ENCODE measurements around the gene DUSP2.

DNA sequence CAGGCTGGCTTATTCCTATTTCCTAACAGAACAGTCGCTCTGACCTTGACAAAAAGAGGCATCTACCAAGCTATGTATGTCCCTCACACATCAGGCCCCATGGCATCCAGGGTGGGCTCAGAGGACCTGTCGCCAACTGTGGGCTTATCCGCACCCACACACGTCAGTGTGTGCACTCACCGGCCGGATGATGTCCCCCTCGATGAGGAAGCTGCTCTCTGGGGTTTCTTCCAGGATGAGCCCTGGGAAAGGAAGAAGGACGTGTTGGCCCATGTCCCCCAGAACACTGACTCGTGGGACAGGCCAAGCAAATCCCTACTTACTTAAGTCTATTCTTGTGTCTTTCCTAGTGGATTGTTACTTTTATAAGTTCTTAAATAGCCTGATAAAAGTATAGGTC, 10.1 kb downstream of the DUSP2 start:
- TF ChIP-seq, protein P1, sequence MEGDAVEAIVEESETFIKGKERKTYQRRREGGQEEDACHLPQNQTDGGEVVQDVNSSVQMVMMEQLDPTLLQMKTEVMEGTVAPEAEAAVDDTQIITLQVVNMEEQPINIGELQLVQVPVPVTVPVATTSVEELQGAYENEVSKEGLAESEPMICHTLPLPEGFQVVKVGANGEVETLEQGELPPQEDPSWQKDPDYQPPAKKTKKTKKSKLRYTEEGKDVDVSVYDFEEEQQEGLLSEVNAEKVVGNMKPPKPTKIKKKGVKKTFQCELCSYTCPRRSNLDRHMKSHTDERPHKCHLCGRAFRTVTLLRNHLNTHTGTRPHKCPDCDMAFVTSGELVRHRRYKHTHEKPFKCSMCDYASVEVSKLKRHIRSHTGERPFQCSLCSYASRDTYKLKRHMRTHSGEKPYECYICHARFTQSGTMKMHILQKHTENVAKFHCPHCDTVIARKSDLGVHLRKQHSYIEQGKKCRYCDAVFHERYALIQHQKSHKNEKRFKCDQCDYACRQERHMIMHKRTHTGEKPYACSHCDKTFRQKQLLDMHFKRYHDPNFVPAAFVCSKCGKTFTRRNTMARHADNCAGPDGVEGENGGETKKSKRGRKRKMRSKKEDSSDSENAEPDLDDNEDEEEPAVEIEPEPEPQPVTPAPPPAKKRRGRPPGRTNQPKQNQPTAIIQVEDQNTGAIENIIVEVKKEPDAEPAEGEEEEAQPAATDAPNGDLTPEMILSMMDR (IDR thresholded peaks at IDR 0.05) = no peak
- TF ChIP-seq ZFX (IDR thresholded peaks at IDR 0.05; ENCODE audit: borderline replicate concordance) = no peak
